ENCODE measurements around the gene CENPX.

CENPX gene

DNA sequence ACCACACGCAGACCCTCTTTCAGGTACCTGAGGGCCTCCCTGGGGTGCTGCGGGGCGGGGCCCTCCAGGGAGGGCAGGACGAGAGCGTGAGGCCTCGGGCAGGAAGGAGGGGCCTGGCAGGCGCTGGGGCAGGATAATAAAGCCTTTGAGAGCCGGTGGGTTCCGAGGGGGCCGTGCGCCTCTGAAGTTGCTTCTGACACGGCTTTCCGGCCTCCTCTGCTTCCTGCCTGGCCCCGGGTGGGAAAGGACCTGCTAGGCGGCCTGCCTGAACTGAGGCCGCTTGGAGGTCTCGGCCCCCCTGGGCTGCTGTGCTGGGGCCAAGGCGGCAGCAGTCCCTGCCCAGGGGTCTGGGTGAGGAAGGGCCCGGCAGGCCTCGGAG is 10.4 kb downstream of the CENPX start:
- no peak for DNase-seq (ENCODE audit: low read depth)

DNA sequence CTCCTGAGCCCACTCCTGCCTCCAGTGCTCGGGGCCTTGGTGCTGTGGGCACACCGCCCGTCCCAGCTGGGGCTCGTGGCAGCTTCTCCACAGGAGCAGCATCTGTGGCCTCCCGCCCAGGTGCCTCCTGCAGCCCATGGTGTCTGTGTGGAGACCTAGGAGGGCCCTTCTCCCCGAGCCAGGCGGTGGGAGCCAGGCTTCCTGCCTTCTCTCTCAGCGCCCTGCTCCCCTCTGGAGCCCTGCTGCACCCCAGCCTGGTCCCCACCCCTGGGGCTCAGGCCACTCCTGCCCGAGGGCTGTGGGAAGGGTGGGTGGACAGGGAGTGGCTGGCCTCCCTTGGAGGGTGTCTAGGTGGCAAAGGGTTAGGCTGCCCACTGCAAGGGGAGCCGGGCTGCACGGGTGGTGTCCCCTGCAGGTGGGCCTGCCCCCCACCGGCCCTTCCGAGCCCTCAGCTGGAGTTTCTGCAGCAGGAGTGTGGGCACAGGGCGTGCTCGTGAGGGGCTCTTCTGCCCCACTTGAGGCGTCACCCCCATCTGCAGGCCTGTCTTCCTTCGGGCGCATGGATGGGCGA is 11.0 kb downstream of the CENPX start:
- DNase-seq (ENCODE audit: low read depth): no peak

DNA sequence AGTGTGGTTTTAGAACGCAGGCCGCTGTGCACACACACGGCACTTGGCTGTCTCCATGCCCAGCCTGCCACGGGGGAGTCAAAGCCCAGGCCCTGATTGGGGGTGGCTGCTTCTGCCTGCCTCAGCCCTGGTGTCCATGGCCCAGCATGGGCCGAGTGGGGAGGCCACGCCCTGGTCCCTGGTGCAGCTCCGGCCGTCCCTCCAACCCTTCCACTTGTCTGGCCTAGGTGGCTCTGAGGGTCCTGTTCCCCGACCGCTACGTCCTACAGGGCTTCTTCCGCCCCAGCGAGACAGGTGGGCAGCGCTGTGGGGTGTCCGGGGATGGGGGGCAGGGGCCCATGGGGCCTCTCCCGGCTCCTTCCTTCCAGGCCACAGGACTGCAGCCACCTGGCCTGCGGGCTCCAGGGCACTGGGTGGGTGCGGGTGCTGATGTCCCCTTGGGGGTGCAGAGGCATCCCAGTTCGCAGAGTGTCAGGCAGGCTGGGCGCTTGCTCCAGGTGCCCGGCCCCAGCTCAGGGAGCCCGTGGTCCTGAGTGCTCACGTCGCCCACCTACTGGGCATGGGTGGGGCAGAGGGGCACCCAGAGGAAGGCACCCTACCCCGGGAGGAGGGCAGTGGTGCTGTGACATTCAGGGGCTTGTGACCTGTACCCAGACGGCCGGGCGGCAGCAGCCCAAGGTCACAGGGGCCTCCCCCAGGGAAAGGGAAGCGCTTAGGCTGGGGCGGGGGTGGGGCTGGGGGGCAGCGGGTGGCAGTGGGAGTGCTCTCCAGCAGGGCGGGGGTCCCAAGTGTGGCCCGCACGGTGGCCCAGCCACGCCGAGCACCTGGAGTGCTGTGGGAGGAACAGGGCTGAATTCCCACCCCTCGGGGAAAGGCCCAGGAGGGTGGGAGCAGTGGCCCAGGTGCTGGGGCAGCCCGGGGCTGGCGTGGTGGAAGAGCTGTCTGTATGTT is 11.8 kb downstream of the CENPX start:
- DNase-seq (ENCODE audit: low read depth): no peak

DNA sequence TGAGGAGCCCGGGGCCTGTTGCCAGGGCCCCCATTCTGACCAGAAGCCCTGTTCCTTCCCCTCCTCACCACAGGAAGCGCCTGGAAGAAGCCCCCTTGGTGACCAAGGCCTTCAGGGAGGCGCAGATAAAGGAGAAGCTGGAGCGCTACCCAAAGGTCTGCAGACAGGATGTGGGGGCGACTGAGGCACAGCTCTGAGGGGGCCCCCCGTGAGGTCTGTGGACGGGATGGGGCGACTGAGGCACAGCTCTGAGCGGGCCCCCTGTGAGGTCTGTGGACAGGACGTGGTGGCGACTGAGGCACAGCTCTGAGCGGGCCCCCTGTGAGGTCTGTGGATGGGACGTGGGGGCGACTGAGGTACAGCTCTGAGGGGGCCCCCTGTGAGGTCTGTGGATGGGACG is 13.3 kb downstream of the CENPX start:
- DNase-seq (ENCODE audit: low read depth): no peak

GRCh38 chr17:82008941-82009405 is 13.7 kb downstream of the CENPX start:
- DNase-seq (ENCODE audit: low read depth): no peak

DNA sequence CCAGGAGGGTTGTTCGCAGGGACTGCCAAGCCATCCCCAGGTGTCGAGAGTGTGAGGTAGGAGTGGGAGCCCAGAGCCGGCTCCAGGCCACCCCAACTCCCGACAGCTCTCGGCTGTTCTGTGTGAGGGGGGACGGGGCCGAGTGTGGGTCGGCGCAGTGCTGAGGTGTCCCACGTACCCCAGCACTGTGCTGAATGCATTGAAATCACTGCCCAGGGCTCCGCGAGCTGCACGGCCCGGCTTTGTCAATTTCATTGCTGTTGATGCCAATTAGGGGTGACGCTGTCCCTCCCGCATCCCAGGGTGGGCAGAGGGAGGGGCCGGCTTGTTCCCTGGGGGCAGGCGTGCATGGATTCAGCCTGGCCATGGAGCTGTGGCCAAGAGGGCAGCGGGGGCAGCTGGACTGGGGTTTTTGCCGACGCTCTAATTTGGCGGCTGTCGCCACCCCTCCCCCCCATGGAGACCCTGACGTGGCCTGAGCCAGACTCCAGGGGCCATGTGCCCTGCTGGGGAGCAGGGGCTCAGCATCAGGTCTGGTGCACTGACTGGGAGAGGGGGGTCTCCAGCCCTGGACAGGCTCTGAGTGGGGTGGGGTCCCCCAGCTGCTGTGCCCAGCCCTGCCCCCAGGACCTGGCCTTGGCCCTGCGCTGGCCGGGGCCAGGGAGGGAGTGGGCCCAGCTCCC is 14.3 kb downstream of the CENPX start:
- no peak for DNase-seq (ENCODE audit: low read depth)

GRCh38 chr17:82007495-82008257 is 15.0 kb downstream of the CENPX start:
- DNase-seq (ENCODE audit: low read depth): no peak

- DNase-seq (ENCODE audit: low read depth): no peak
Observed at GRCh38 chr17:82007228-82007494, 15.5 kb downstream of the CENPX start.

DNA sequence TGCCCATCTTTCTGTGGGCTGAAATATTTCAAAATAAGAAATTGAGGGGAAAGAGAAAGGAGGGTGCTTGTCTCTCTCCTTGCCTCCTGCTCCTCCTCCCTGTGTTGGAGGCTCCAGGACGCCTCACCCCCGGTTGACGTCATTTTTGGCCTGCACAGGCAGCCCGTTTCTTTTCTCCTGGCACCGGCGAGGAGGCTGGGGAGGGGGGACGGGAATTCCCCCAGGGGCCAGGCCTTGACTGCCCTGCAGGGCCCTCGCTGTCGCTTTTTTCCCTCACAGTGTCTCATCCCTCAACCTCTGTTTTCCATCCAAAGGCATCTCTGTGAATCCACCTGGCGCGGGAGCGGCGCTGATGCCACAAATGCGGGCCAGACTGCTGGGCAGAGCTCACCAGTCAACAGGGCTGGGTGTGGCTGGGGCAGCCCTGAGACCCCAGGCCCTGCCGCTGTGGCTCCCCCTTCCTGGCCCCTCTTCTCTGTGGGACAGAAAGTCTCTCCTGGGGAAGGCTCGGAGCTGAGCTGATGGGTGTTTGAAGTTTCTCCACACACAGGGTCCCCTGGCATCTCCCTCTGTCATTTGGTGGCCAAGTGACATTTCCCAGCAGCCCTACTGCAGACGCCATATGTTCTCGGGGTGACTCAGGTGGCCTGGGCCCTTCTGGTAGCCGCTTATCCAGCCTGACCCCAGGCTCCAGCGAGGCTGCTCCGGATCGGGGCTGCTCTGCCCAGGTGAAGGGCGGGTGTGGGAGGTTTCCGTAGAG is 16.0 kb downstream of the CENPX start:
- peak; percentile 23 for DNase-seq (ENCODE audit: low read depth)

GRCh38 chr17:82005701-82006348 is 16.9 kb downstream of the CENPX start:
- DNase-seq (ENCODE audit: low read depth): no peak

GRCh38 chr17:82004517-82005455 is 17.9 kb downstream of the CENPX start:
- DNase-seq (ENCODE audit: low read depth): no peak

- DNase-seq (ENCODE audit: low read depth): peak; percentile 69
Observed at GRCh38 chr17:82003411-82004381, 19.0 kb downstream of the CENPX start.

GRCh38 chr17:82001571-82002056 is 21.1 kb downstream of the CENPX start:
- DNase-seq (ENCODE audit: low read depth): no peak

GRCh38 chr17:82000803-82001570 is 21.7 kb downstream of the CENPX start:
- no peak for DNase-seq (ENCODE audit: low read depth)

GRCh38 chr17:81999976-82000802 is 22.5 kb downstream of the CENPX start:
- DNase-seq (ENCODE audit: low read depth): no peak

DNA sequence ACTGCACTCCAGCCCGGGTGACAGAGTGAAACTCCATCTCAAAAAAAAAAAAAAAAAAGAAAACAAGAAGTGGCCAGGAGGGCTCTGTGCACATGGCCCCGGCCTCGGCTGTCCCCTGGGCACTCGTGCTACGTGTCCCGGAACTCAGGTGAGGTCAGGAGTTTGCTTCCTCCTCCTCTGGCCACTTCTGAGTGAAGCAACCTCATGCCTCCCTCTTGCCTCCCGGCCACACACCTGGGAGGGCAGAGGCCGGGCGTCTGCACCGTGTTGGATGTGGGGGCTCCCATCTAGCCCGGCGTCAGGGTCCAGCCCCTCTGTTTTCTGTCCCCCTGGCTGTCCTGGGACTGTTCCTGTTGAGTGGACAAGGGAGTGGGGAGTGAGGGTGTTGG is 23.1 kb downstream of the CENPX start:
- no peak for DNase-seq (ENCODE audit: low read depth)

All from fibroblast of the conjunctiva (primary cell).